ENCODE results near the gene SSC4D.
"Not testable (repeated sequence)": the region's sequence is repeated elsewhere in the genome, so short reads cannot be mapped to it uniquely, and the experiment has no call there.

The SSC4D gene

GRCh38 chr7:76424413-76425111 lies 15.1 kb upstream of the SSC4D start, which contains the start of gene ZP3:
ZP3 (plus strand) TSS chr7:76424950; CDS start chr7:76424965, 15 bp downstream.
- H3K4me3 ChIP-seq (ENCODE audit: low read depth, low read length) = no peak within 1 kb of the TSS
- no peak for TF ChIP-seq CTCF (IDR thresholded peaks at IDR 0.05; ENCODE audit: low read depth, low read length)
- DNase-seq (ENCODE audit: low read depth, low spot score) = no peak
- in situ Hi-C loops (cut with HindIII; ENCODE audit: low sequenced_read_pairs) = no loop called here

GRCh38 chr7:76423666-76424412 lies 14.3 kb upstream of the SSC4D start:
- no peak overlapping the region for H3K4me3 ChIP-seq (ENCODE audit: low read depth, low read length)
- in situ Hi-C loops (cut with HindIII; ENCODE audit: low sequenced_read_pairs) = no loop called here
- TF ChIP-seq CTCF (IDR thresholded peaks at IDR 0.05; ENCODE audit: low read depth, low read length) = no peak
- peak; percentile 5 for DNase-seq (ENCODE audit: low read depth, low spot score)

GRCh38 chr7:76421097-76421496 lies 11.6 kb upstream of the SSC4D start:
- H3K4me3 ChIP-seq (ENCODE audit: low read depth, low read length); in situ Hi-C loops (cut with HindIII; ENCODE audit: low sequenced_read_pairs): not testable (repeated sequence)
- DNase-seq (ENCODE audit: low read depth, low spot score) = peak; percentile 93

- DNase-seq (ENCODE audit: low read depth, low spot score); in situ Hi-C loops (cut with HindIII; ENCODE audit: low sequenced_read_pairs); H3K4me3 ChIP-seq (ENCODE audit: low read depth, low read length): not testable (repeated sequence)
Measured at GRCh38 chr7:76417654-76418310, 8.3 kb upstream of the SSC4D start.

- TF ChIP-seq CTCF (IDR thresholded peaks at IDR 0.05; ENCODE audit: low read depth, low read length) = no peak
- in situ Hi-C loops (cut with HindIII; ENCODE audit: low sequenced_read_pairs) = no loop called here
- no peak overlapping the region for H3K4me3 ChIP-seq (ENCODE audit: low read depth, low read length)
- DNase-seq (ENCODE audit: low read depth, low spot score) = no peak
Measured at GRCh38 chr7:76412249-76412648, 2.8 kb upstream of the SSC4D start.

- TF ChIP-seq CTCF (IDR thresholded peaks at IDR 0.05; ENCODE audit: low read depth, low read length) = no peak
- in situ Hi-C loops (cut with HindIII; ENCODE audit: low sequenced_read_pairs) = no loop called here
- DNase-seq (ENCODE audit: low read depth, low spot score) = peak; percentile 8
- H3K4me3 ChIP-seq (ENCODE audit: low read depth, low read length) = no peak overlapping the region
Measured at GRCh38 chr7:76411626-76412025, 2.1 kb upstream of the SSC4D start.

- in situ Hi-C loops (cut with HindIII; ENCODE audit: low sequenced_read_pairs) = no loop called here
- TF ChIP-seq CTCF (IDR thresholded peaks at IDR 0.05; ENCODE audit: low read depth, low read length) = no peak
- no peak overlapping the region for H3K4me3 ChIP-seq (ENCODE audit: low read depth, low read length)
- DNase-seq (ENCODE audit: low read depth, low spot score) = no peak
Measured at GRCh38 chr7:76408121-76408560, 1.4 kb downstream of the SSC4D start.
